HCT116 (cell line): ENCODE measurements around the gene PDE7B. TPM values are rescaled to one million over a fixed set of nuclear protein-coding genes. Genes with fewer than 3 reads are reported as not detected.

Experiments used
- ATAC-seq: fragments of 200-7000 bp; cut with Tn5 transposase; 2 replicates; pipeline ENCODE4 v1.9.1; 2020; ENCODE audit warnings: mild to moderate bottlenecking, moderate library complexity
- BruUV-seq: library from RNA; stranded (reverse); fragments of 400-500 nt; replicated peaks from 2 replicates; lab custom pipeline; 2021; lab: Mats Ljungman, UMichigan
- CTCF ChIA-PET: fragments of 300-600 bp; sonication (Branson Sonifier 250); formaldehyde crosslinking; loops from one replicate; lab custom pipeline; 2021; ENCODE audit warnings: antibody characterized with exemption; lab: Charles Lee
- POLR2A ChIA-PET: fragments of 300-600, 350-600 bp; sonication (Branson Sonifier 250); formaldehyde crosslinking; loops from one replicate; lab custom pipeline; 2021; ENCODE audit warnings: antibody characterized with exemption; lab: Charles Lee
- RAD21 ChIA-PET, 2 experiments: fragments of 300-600 bp; sonication (Branson Sonifier 250); formaldehyde crosslinking; loops; one replicate each; lab custom pipeline; 2023; ENCODE audit warnings: low total read pairs in 2 of 2; ENCODE audit not compliant: uncharacterized antibody in 2 of 2, unreplicated experiment in 2 of 2, low non-redundant PET in 1 of 2; lab: Charles Lee
- DNase-seq: peaks from one replicate; pipeline ENCODE4 v3.0.0-alpha.2; 2010; ENCODE audit warnings: low read depth, low spot score
- H2AFZ ChIP-seq: fragments of 200-600 bp; shearing (Covaris generic), sonication (generic); 2 replicates; pipeline ENCODE4 v1.6.1; 2017; ENCODE audit warnings: low read depth, mixed run types, mixed read lengths, antibody characterized with exemption, low read length; ENCODE audit not compliant: poor library complexity, severe bottlenecking
- H3K27ac ChIP-seq: 2 replicates; pipeline ENCODE4 v1.5.1; 2012; ENCODE audit warnings: low read depth, low read length
- H3K27me3 ChIP-seq: fragments of 200-600 bp; sonication (generic); 2 replicates; pipeline ENCODE4 v1.6.1; 2016; ENCODE audit warnings: mixed run types, low read length, mixed read lengths; ENCODE audit not compliant: insufficient read depth
- H3K36me3 ChIP-seq, 2 experiments: fragments of 200-500 bp in 1 of 2; fragments of 200-600 bp in 1 of 2; sonication (Bioruptor generic) in 1 of 2; sonication (generic) in 1 of 2; 2 replicates each; pipeline versions ENCODE4 v1.5.1 to v1.6.1; 2014 to 2016; ENCODE audit warnings: low read length in 2 of 2, inconsistent platforms in 1 of 2, mixed read lengths in 1 of 2, mixed run types in 1 of 2; ENCODE audit not compliant: insufficient read depth in 2 of 2, control insufficient read depth in 1 of 2
- H3K4me1 ChIP-seq, 2 experiments: fragments of 200-600 bp in 1 of 2; sonication (generic) in 1 of 2; 2 replicates each; pipeline versions ENCODE4 v1.5.1 to v1.6.1; 2012 to 2017; ENCODE audit warnings: low read length in 2 of 2, inconsistent platforms in 1 of 2, mild to moderate bottlenecking in 1 of 2, mixed read lengths in 1 of 2, mixed run types in 1 of 2, moderate library complexity in 1 of 2; ENCODE audit not compliant: insufficient read depth in 2 of 2, control insufficient read depth in 1 of 2
- H3K4me2 ChIP-seq: fragments of 200-600 bp; sonication (generic); 2 replicates; pipeline ENCODE4 v1.6.1; 2017; ENCODE audit warnings: mixed run types, low read length, mixed read lengths
- H3K4me3 ChIP-seq, 2 experiments: fragments of 200-600 bp in 1 of 2; sonication (generic) in 1 of 2; replicated peaks in 1 of 2; 2 replicates each; pipeline ENCODE4 v1.5.1; 2011 to 2016; ENCODE audit warnings: low read length in 2 of 2, control low read depth in 1 of 2, low read depth in 1 of 2, mild to moderate bottlenecking in 1 of 2, mixed read lengths in 1 of 2, mixed run types in 1 of 2
- H3K79me2 ChIP-seq: fragments of 200-600 bp; sonication (generic); 2 replicates; pipeline ENCODE4 v1.6.1; 2017; ENCODE audit warnings: mild to moderate bottlenecking, mixed run types, low read length, moderate library complexity, mixed read lengths; ENCODE audit not compliant: insufficient read depth
- H3K9ac ChIP-seq: fragments of 200-600 bp; sonication (generic); 2 replicates; pipeline ENCODE4 v1.6.1; 2016; ENCODE audit warnings: low read length, mixed read lengths
- H3K9me2 ChIP-seq: fragments of 200-600 bp; sonication (generic), shearing (Covaris generic); 2 replicates; pipeline ENCODE4 v1.6.1; 2017; ENCODE audit warnings: mixed run types, mild to moderate bottlenecking, moderate library complexity; ENCODE audit not compliant: insufficient read depth
- H3K9me3 ChIP-seq, 2 experiments: fragments of 200-500 bp in 1 of 2; fragments of 200-600 bp in 1 of 2; sonication (Bioruptor generic) in 1 of 2; sonication (generic) in 1 of 2; 2 replicates each; pipeline ENCODE4 v1.6.1; 2014 to 2017; ENCODE audit warnings: low read length in 2 of 2, mixed read lengths in 2 of 2, inconsistent platforms in 1 of 2, low read depth in 1 of 2, mild to moderate bottlenecking in 1 of 2, mixed run types in 1 of 2, moderate library complexity in 1 of 2; ENCODE audit not compliant: control insufficient read depth in 1 of 2, insufficient read depth in 1 of 2
- H4K20me1 ChIP-seq: fragments of 200-600 bp; sonication (generic), shearing (Covaris generic); 2 replicates; pipeline ENCODE4 v1.6.1; 2017; ENCODE audit warnings: mixed run types, mild to moderate bottlenecking, moderate library complexity; ENCODE audit not compliant: insufficient read depth
- EZH2phosphoT487 ChIP-seq: fragments of 200-600 bp; IDR thresholded peaks from 2 replicates; pipeline ENCODE4 v1.6.1; 2018; ENCODE audit warnings: antibody characterized with exemption, borderline replicate concordance
- RAD21 ChIP-seq: IDR thresholded peaks from 2 replicates; pipeline ENCODE4 v1.6.1; 2012; ENCODE audit warnings: low read depth, mild to moderate bottlenecking
- SIN3A ChIP-seq: IDR thresholded peaks from 2 replicates; pipeline ENCODE4 v1.6.1; 2012; ENCODE audit warnings: low read depth
- SP1 ChIP-seq: IDR thresholded peaks from 2 replicates; pipeline ENCODE4 v1.6.1; 2012; ENCODE audit warnings: low read depth
- ZFX ChIP-seq: fragments of 450-650 bp; IDR thresholded peaks from 2 replicates; pipeline ENCODE4 v1.6.1; 2017
- intact Hi-C: fragments of 100-400 bp; cut with micrococcal nuclease; formaldehyde crosslinking; loops from 2 replicates; pipeline ENCODE4 v1.10.0; 2022
- total RNA-seq: library from RNA; stranded (reverse); gene quantifications from one replicate; pipeline ENCODE4 v1.2.1, GENCODE V29; 2021; ENCODE audit not compliant: unreplicated experiment
- TF ChIP-seq, protein P1 (sequence below): IDR thresholded peaks from 2 replicates; pipeline ENCODE4 v1.6.1; 2012
- TF ChIP-seq, protein P2 (sequence below): IDR thresholded peaks from 2 replicates; pipeline ENCODE4 v1.6.1; 2012
- TF ChIP-seq, protein P3 (sequence below): IDR thresholded peaks from 2 replicates; pipeline ENCODE4 v1.6.1; 2012; ENCODE audit warnings: low read depth

The PDE7B gene
- total RNA-seq, 1 experiment from 2014 or later = 0.61 TPM

DNA sequence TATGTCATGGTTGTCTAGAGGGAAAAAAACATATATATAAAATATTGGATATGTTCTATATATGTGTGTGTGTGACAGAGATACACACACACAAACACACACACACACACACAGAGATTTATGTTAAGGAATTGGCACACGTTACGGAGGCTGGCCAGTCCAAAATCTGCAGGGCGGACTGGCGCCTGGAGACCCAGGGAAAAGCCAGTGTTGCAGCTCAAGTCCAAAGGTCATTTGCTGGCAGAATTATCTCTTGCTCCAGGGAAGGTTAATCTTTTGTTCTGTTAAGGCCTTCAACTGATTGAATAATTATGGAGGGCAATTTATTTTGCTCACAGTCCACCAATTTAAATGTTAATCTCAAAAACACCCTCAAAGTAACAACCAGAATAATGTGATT, 37.5 kb upstream of the PDE7B start:
- no peaks in the 10 kb centered on the region for H4K20me1 ChIP-seq
- H2AFZ ChIP-seq = no peak overlapping the region
- no peak overlapping the region for H3K4me3 ChIP-seq
- peaks cover 0 to 6% of the 10 kb centered on the region in 2 experiments; a peak in 1 of 4 replicates for H3K4me1 ChIP-seq
- H3K36me3 ChIP-seq = no peaks in the 10 kb centered on the region
- intact Hi-C loops = no loop called here
- POLR2A ChIA-PET = no interaction called here
- H3K9me2 ChIP-seq = no peaks in the 10 kb centered on the region; the same call in 1 of the 2 replicates
- RAD21 ChIA-PET = no interaction called here
- CTCF ChIA-PET = no interaction called here
- H3K27ac ChIP-seq = no peak overlapping the region
- H3K9ac ChIP-seq = no peak overlapping the region
- no peak overlapping the region for H3K4me2 ChIP-seq
- H3K79me2 ChIP-seq = no peaks in the 10 kb centered on the region
- H3K9me3 ChIP-seq = no peaks in the 10 kb centered on the region
- DNase-seq (no peak), ATAC-seq (no peak)
- BruUV-seq = no TSS peak
- TF ChIP-seq SP1 (no peak), ZFX (no peak), RAD21 (no peak), SIN3A (no peak), EZH2phosphoT487 (no peak)
- TF ChIP-seq, protein P1, sequence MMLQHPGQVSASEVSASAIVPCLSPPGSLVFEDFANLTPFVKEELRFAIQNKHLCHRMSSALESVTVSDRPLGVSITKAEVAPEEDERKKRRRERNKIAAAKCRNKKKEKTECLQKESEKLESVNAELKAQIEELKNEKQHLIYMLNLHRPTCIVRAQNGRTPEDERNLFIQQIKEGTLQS = no peak
- TF ChIP-seq, protein P2, sequence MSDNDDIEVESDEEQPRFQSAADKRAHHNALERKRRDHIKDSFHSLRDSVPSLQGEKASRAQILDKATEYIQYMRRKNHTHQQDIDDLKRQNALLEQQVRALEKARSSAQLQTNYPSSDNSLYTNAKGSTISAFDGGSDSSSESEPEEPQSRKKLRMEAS = no peak
- TF ChIP-seq, protein P3, sequence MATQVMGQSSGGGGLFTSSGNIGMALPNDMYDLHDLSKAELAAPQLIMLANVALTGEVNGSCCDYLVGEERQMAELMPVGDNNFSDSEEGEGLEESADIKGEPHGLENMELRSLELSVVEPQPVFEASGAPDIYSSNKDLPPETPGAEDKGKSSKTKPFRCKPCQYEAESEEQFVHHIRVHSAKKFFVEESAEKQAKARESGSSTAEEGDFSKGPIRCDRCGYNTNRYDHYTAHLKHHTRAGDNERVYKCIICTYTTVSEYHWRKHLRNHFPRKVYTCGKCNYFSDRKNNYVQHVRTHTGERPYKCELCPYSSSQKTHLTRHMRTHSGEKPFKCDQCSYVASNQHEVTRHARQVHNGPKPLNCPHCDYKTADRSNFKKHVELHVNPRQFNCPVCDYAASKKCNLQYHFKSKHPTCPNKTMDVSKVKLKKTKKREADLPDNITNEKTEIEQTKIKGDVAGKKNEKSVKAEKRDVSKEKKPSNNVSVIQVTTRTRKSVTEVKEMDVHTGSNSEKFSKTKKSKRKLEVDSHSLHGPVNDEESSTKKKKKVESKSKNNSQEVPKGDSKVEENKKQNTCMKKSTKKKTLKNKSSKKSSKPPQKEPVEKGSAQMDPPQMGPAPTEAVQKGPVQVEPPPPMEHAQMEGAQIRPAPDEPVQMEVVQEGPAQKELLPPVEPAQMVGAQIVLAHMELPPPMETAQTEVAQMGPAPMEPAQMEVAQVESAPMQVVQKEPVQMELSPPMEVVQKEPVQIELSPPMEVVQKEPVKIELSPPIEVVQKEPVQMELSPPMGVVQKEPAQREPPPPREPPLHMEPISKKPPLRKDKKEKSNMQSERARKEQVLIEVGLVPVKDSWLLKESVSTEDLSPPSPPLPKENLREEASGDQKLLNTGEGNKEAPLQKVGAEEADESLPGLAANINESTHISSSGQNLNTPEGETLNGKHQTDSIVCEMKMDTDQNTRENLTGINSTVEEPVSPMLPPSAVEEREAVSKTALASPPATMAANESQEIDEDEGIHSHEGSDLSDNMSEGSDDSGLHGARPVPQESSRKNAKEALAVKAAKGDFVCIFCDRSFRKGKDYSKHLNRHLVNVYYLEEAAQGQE = no peak
- H3K27me3 ChIP-seq = no peaks in the 10 kb centered on the region
